ENCODE data around the gene NR6A1. TPM values are rescaled to one million over a fixed set of nuclear protein-coding genes. Genes with fewer than 3 reads are reported as not detected.

Gene NR6A1
- polyA plus RNA-seq, 2 of the 4 experiments (the other 2 are of a cell fraction) = 1.7 to 3.3 TPM

GRCh38 chr9:124600407-124600806 is 170.7 kb downstream of the NR6A1 start (continued):
- no peak for TF ChIP-seq MYC (IDR thresholded peaks at IDR 0.05; ENCODE audit: borderline replicate concordance, low read length)
- no peak for TF ChIP-seq GATA3 (IDR thresholded peaks at IDR 0.05; ENCODE audit: borderline replicate concordance)
- TF ChIP-seq USF2 (IDR thresholded peaks at IDR 0.05) = no peak
- no peak for TF ChIP-seq ATOH8 (CRISPR knock-in tag; IDR thresholded peaks at IDR 0.05; ENCODE audit: low read depth)
- no peak for TF ChIP-seq MAX (IDR thresholded peaks at IDR 0.05)

GRCh38 chr9:124599121-124599795 is 171.9 kb downstream of the NR6A1 start:
- ChIA-PET POLR2A (no interaction called here), CTCF (interaction anchor here (0.9 to 7.2 kb wide), 7 partner anchors 14 to 113 kb away, joined by 3 to 40 read pairs (median 8); no protein-coding TSS in a partner anchor)
- H3K4me2 ChIP-seq = no peak overlapping the region
- WGBS (ENCODE audit: missing lambda C conversion rate) = 96% methylated on average over 39 of the region's 39 CpGs
- H3K4me3 ChIP-seq = no peak overlapping the region
- H3K9me3 ChIP-seq = no peaks in the 10 kb centered on the region
- H3K4me1 ChIP-seq = peaks cover 22% of the 10 kb centered on the region; the same call in 2 of the 3 replicates
- DNase-seq (ENCODE audit: low read depth in 1 of 2, low spot score in 1 of 2) (no peak), FAIRE-seq (no peak), ATAC-seq (no peak)
- no peak for TF ChIP-seq TFCP2L1 (CRISPR knock-in tag; IDR thresholded peaks at IDR 0.05)
- H3K27ac ChIP-seq = no peak overlapping the region

GRCh38 chr9:124598048-124598447 is 173.1 kb downstream of the NR6A1 start:
- ChIA-PET CTCF (interaction anchor here (0.5 to 7.2 kb wide), 6 partner anchors 13 to 397 kb away, joined by 3 to 40 read pairs (median 12); no protein-coding TSS in a partner anchor), POLR2A (interaction anchor here (0.7 kb wide), 1 partner anchor 18 kb away, joined by 7 read pairs; no protein-coding TSS in a partner anchor)
- no peaks in the 10 kb centered on the region for H3K9me3 ChIP-seq
- no peak for TF ChIP-seq FOSB (CRISPR knock-in tag; IDR thresholded peaks at IDR 0.05)
- TF ChIP-seq KDM1A (IDR thresholded peaks at IDR 0.05; ENCODE audit: low read depth) = no peak
- no peak for TF ChIP-seq HOXB5 (CRISPR knock-in tag; IDR thresholded peaks at IDR 0.05)
- TF ChIP-seq CEBPB (IDR thresholded peaks at IDR 0.05) = no peak
- TF ChIP-seq CTCF (IDR thresholded peaks at IDR 0.05) = no peak
- TF ChIP-seq ELK1 (IDR thresholded peaks at IDR 0.05; ENCODE audit: low read depth, low read length) = no peak
- TF ChIP-seq GATA3 (IDR thresholded peaks at IDR 0.05; ENCODE audit: borderline replicate concordance) = no peak
- no peak for TF ChIP-seq ZFP36 (IDR thresholded peaks at IDR 0.05; ENCODE audit: borderline replicate concordance, partially characterized antibody)
- no peak for TF ChIP-seq EP300 (IDR thresholded peaks at IDR 0.05)
- TF ChIP-seq POLR2AphosphoS2 (conservative IDR thresholded peaks at IDR 0.05; ENCODE audit: low read length) = no peak
- H3K4me3 ChIP-seq = no peak overlapping the region
- H3K27ac ChIP-seq = no peak overlapping the region
- WGBS (ENCODE audit: missing lambda C conversion rate) = 89% methylated on average over 5 of the region's 5 CpGs
- no peak for ATAC-seq
- no peak for FAIRE-seq
- H3K4me1 ChIP-seq = peaks cover 30% of the 10 kb centered on the region; the same call in 2 of the 3 replicates
- DNase-seq (ENCODE audit: low read depth in 1 of 2, low spot score in 1 of 2) = no peak
- H3K4me2 ChIP-seq = no peak overlapping the region

Measured in A549 (cell line).